Peyer's patch (tissue), 4 donors: ENCODE data around the gene AGAP1.

ENCODE experiments used
- CTCF ChIP-seq, 6 experiments: fragments of 450-650 bp in 4 of 6; fragments of 200-600 bp in 2 of 6; sonication (generic) in 1 of 6; IDR thresholded peaks; one replicate each; pipeline ENCODE4 v1.5.1; 2017 to 2019; ENCODE audit warnings: antibody characterized with exemption in 6 of 6, mild to moderate bottlenecking in 3 of 6, moderate library complexity in 1 of 6
- POLR2A ChIP-seq, 2 donors: fragments of 450-650 bp; IDR thresholded peaks; one replicate each; pipeline ENCODE4 v1.5.1; 2017; ENCODE audit warnings: antibody characterized with exemption in 2 of 2, mild to moderate bottlenecking in 2 of 2, moderate library complexity in 2 of 2

GRCh38 chr2:235725841-235726240 is 232.0 kb downstream of the AGAP1 start:
- TF ChIP-seq CTCF (IDR thresholded peaks at IDR 0.05) (no peak), POLR2A (IDR thresholded peaks at IDR 0.05) (no peak)
